HG03045 (cell line): ENCODE results near the gene ZNF592.
A peak's percentile ranks its signal among the peaks of the same experiment; 100 is the strongest.

ENCODE experiments used
- ATAC-seq: cut with Tn5 transposase; IDR thresholded peaks from one replicate; pipeline ENCODE4 v1.9.1; 2021; ENCODE audit warnings: mild to moderate bottlenecking, moderate library complexity; ENCODE audit not compliant: unreplicated experiment

The ZNF592 gene

GRCh38 chr15:84748274-84749110 lies at the start of gene ZNF592:
ZNF592 (plus strand) TSS chr15:84748592; CDS start chr15:84782676, 34,084 bp downstream.
- peak; percentile 56 for ATAC-seq

GRCh38 chr15:84699538-84700191 lies 48.7 kb upstream of the ZNF592 start:
- ATAC-seq, result no peak

GRCh38 chr15:84702961-84703482 lies 45.4 kb upstream of the ZNF592 start:
- ATAC-seq, result no peak

GRCh38 chr15:84703808-84704207 lies 44.6 kb upstream of the ZNF592 start:
- ATAC-seq, result no peak

GRCh38 chr15:84714372-84714771 lies 34.0 kb upstream of the ZNF592 start:
- ATAC-seq, result no peak

- ATAC-seq, result no peak
These were observed 33.6 kb upstream of the ZNF592 start for GRCh38 chr15:84714821-84715220.

- ATAC-seq, result peak; percentile 6
These were observed 32.9 kb upstream of the ZNF592 start for GRCh38 chr15:84715441-84716035.

- ATAC-seq, result peak; percentile 95
These were observed 32.2 kb upstream of the ZNF592 start, which contains the start of gene SEC11A for GRCh38 chr15:84716036-84716732. SEC11A (minus strand) TSS chr15:84716139; CDS start chr15:84716075, 64 bp downstream.

- ATAC-seq, result no peak
These were observed 27.0 kb upstream of the ZNF592 start for GRCh38 chr15:84721371-84721770.

- no peak for ATAC-seq
These were observed 25.8 kb upstream of the ZNF592 start for GRCh38 chr15:84722628-84723027.

- no peak for ATAC-seq
These were observed 23.3 kb upstream of the ZNF592 start for GRCh38 chr15:84725001-84725491.

- no peak for ATAC-seq
These were observed 21.0 kb upstream of the ZNF592 start for GRCh38 chr15:84727429-84727828.

GRCh38 chr15:84731774-84732173 lies 16.6 kb upstream of the ZNF592 start:
- no peak for ATAC-seq

- peak; percentile 64 for ATAC-seq
These were observed 13.5 kb upstream of the ZNF592 start for GRCh38 chr15:84734794-84735479.

GRCh38 chr15:84735480-84736061 lies 12.8 kb upstream of the ZNF592 start:
- peak; percentile 33 for ATAC-seq

- peak; percentile 49 for ATAC-seq
These were observed 12.0 kb upstream of the ZNF592 start for GRCh38 chr15:84736375-84736774.

- no peak for ATAC-seq
These were observed 11.4 kb upstream of the ZNF592 start for GRCh38 chr15:84737005-84737404.

GRCh38 chr15:84740691-84741090 lies 7.7 kb upstream of the ZNF592 start:
- ATAC-seq, result no peak

GRCh38 chr15:84741121-84741520 lies 7.3 kb upstream of the ZNF592 start:
- ATAC-seq, result no peak
